HepG2 (cell line): ENCODE data around the gene HNRNPA1. TPM values are rescaled to one million over a fixed set of nuclear protein-coding genes. Genes with fewer than 3 reads are reported as not detected.

Experiments
- CSRNP2 ChIP-seq: sonication (generic); formaldehyde crosslinking; conservative IDR thresholded peaks from 2 replicates; pipeline ENCODE4 v1.8.0; 2022; ENCODE audit warnings: low read depth, missing genetic modification reagents
- DZIP1 ChIP-seq: sonication (generic); formaldehyde crosslinking; IDR thresholded peaks from 2 replicates; pipeline ENCODE4 v1.5.0; 2020; ENCODE audit warnings: mild to moderate bottlenecking, missing genetic modification reagents
- HDAC1 ChIP-seq: sonication (generic); formaldehyde crosslinking; IDR thresholded peaks from 2 replicates; pipeline ENCODE4 v1.5.1; 2020; ENCODE audit warnings: mild to moderate bottlenecking, missing genetic modification reagents
- HNF1B ChIP-seq: sonication (generic); formaldehyde crosslinking; IDR thresholded peaks from 2 replicates; pipeline ENCODE4 v1.5.1; 2020; ENCODE audit warnings: mild to moderate bottlenecking, moderate library complexity, missing genetic modification reagents
- IRX3 ChIP-seq: sonication (generic); formaldehyde crosslinking; IDR thresholded peaks from 2 replicates; pipeline ENCODE4 v1.8.1; 2023; ENCODE audit warnings: mild to moderate bottlenecking, low read depth, missing genetic modification reagents, borderline replicate concordance
- ISX ChIP-seq: sonication (generic); formaldehyde crosslinking; conservative IDR thresholded peaks from 2 replicates; pipeline ENCODE4 v1.5.0; 2020; ENCODE audit warnings: missing genetic modification reagents
- JARID2 ChIP-seq: sonication (generic); formaldehyde crosslinking; IDR thresholded peaks from 2 replicates; pipeline ENCODE4 v1.8.1; 2023; ENCODE audit warnings: missing genetic modification reagents, inconsistent platforms; ENCODE audit not compliant: insufficient replicate concordance
- KLF12 ChIP-seq: sonication (generic); formaldehyde crosslinking; IDR thresholded peaks from 2 replicates; pipeline ENCODE4 v1.4.0; 2020; ENCODE audit warnings: missing genetic modification reagents, borderline replicate concordance
- NFKB2 ChIP-seq: sonication (generic); formaldehyde crosslinking; IDR thresholded peaks from 2 replicates; pipeline ENCODE4 v1.4.0; 2020; ENCODE audit warnings: missing genetic modification reagents, borderline replicate concordance
- NFYC ChIP-seq: IDR thresholded peaks from 2 replicates; pipeline ENCODE4 v1.6.1; 2016; ENCODE audit warnings: missing genetic modification reagents, missing compliant biosample characterization
- PATZ1 ChIP-seq: sonication (generic); formaldehyde crosslinking; IDR thresholded peaks from 2 replicates; pipeline ENCODE4 v1.4.0; 2020; ENCODE audit warnings: missing genetic modification reagents
- SMARCC2 ChIP-seq: fragments of 450-650 bp; IDR thresholded peaks from 2 replicates; pipeline ENCODE4 v1.6.1; 2017; ENCODE audit warnings: antibody characterized with exemption, mild to moderate bottlenecking
- TEF ChIP-seq: sonication (generic); formaldehyde crosslinking; IDR thresholded peaks from 2 replicates; pipeline ENCODE4 v1.5.0; 2020; ENCODE audit warnings: missing genetic modification reagents
- ZKSCAN5 ChIP-seq: sonication (generic); formaldehyde crosslinking; IDR thresholded peaks from 2 replicates; pipeline ENCODE4 v1.5.1; 2020; ENCODE audit warnings: mild to moderate bottlenecking, missing genetic modification reagents
- ZKSCAN8 ChIP-seq: IDR thresholded peaks from 2 replicates; pipeline ENCODE4 v1.6.1; 2016; ENCODE audit warnings: borderline replicate concordance, missing genetic modification reagents, missing compliant biosample characterization
- ZNF563 ChIP-seq: sonication (generic); formaldehyde crosslinking; IDR thresholded peaks from 2 replicates; pipeline ENCODE4 v1.8.0; 2022; ENCODE audit warnings: mild to moderate bottlenecking, moderate library complexity, missing genetic modification reagents
- ZNF589 ChIP-seq: sonication (generic); formaldehyde crosslinking; conservative IDR thresholded peaks from 2 replicates; pipeline ENCODE4 v1.8.0; 2022; ENCODE audit warnings: mild to moderate bottlenecking, moderate library complexity, missing genetic modification reagents
- ZNF670 ChIP-seq: sonication (generic); formaldehyde crosslinking; IDR thresholded peaks from 2 replicates; pipeline ENCODE4 v1.8.0; 2022; ENCODE audit warnings: mild to moderate bottlenecking, missing genetic modification reagents, borderline replicate concordance
- ZNF720 ChIP-seq: sonication (generic); formaldehyde crosslinking; IDR thresholded peaks from 2 replicates; pipeline ENCODE4 v1.4.0; 2020; ENCODE audit warnings: missing genetic modification reagents
- ZNF75D ChIP-seq: sonication (generic); formaldehyde crosslinking; IDR thresholded peaks from 2 replicates; pipeline ENCODE4 v1.8.1; 2023; ENCODE audit warnings: missing genetic modification reagents, mild to moderate bottlenecking, borderline replicate concordance
- ZNF776 ChIP-seq: sonication (generic); formaldehyde crosslinking; IDR thresholded peaks from 2 replicates; pipeline ENCODE4 v1.4.0; 2020; ENCODE audit warnings: mild to moderate bottlenecking, missing genetic modification reagents
- polyA plus RNA-seq, 8 experiments: library from polyadenylated mRNA; depleted of rRNA in 3 of 8; stranded (reverse) in 7 of 8; unstranded in 1 of 8; fragments of >200 nt; fragmentation: Illumina TruSeq in 4 of 8; extraction: Trizol in 4 of 8; gene quantifications; 2 replicates each; pipeline versions ENCODE4 v1.2.1 to v1.2.3, GENCODE V29; 2011 to 2016; ENCODE audit warnings: low read depth in 4 of 8, missing spikeins in 1 of 8, mixed read lengths in 1 of 8; ENCODE audit not compliant: insufficient read depth in 1 of 8
- total RNA-seq, 5 experiments: library from RNA; depleted of rRNA; stranded (reverse); fragments of >200 nt; fragmentation: Illumina TruSeq; extraction: Trizol; gene quantifications; 2 replicates each; pipeline ENCODE4 v1.2.3, GENCODE V29; 2016; ENCODE audit warnings: low read depth in 1 of 5

HNRNPA1 gene
- total and polyA plus RNA-seq, 2 of the 13 experiments (the other 11 are each of a cell fraction or from before 2014, with no cell fraction given): 535 to 1,820 TPM

GRCh38 chr12:54301428-54302048 is 21.0 kb downstream of the HNRNPA1 start (continued):
- TF ChIP-seq TEF (CRISPR knock-in tag): no peak
- TF ChIP-seq ISX: no peak
- TF ChIP-seq KLF12 (CRISPR knock-in tag): no peak
- no peak for TF ChIP-seq ZNF589 (CRISPR knock-in tag)
- TF ChIP-seq ZKSCAN8 (CRISPR knock-in tag): no peak
- no peak for TF ChIP-seq ZNF670
- TF ChIP-seq JARID2 (CRISPR knock-in tag): no peak
- TF ChIP-seq ZNF563 (CRISPR knock-in tag): 0 out of 2 replicates have a peak, but pooled peaks have one; percentile 38
- TF ChIP-seq ZKSCAN5 (CRISPR knock-in tag): no peak
- TF ChIP-seq PATZ1 (CRISPR knock-in tag): peak; percentile 92
- TF ChIP-seq IRX3 (CRISPR knock-in tag): no peak
- TF ChIP-seq NFYC: no peak
- no peak for TF ChIP-seq ZNF720 (CRISPR knock-in tag)
- peak; percentile 58; the same call in 1 of the 2 replicates for TF ChIP-seq HDAC1 (CRISPR knock-in tag)
- no peak for TF ChIP-seq HNF1B
- TF ChIP-seq SMARCC2: no peak
- TF ChIP-seq DZIP1: no peak
- no peak for TF ChIP-seq CSRNP2 (CRISPR knock-in tag)
- no peak for TF ChIP-seq ZNF776 (CRISPR knock-in tag)
- no peak for TF ChIP-seq NFKB2
- TF ChIP-seq ZNF75D: no peak
